ENCODE results near the gene NOL6.
A peak's percentile ranks its signal among the peaks of the same experiment; 100 is the strongest.

GRCh38 chr9:33466565-33467495 lies 6.9 kb downstream of the NOL6 start:
- TF ChIP-seq CTCF (IDR thresholded peaks at IDR 0.05; ENCODE audit: low read depth, low read length, poor library complexity, severe bottlenecking) (peak; percentile 91), EZH2phosphoT487 (IDR thresholded peaks at IDR 0.05; ENCODE audit: borderline replicate concordance, low read length) (no peak)

All from DOHH2 (cell line).